SK-N-SH treated with all-trans-retinoic acid at 6 μM for 48 hours (cell line): ENCODE data around the gene RBM34.

Source experiments
- ARNTL ChIP-seq: fragments of 450-650 bp; formaldehyde crosslinking; IDR thresholded peaks from 2 replicates; pipeline ENCODE4 v1.5.0; 2020; ENCODE audit warnings: low read depth, mild to moderate bottlenecking, moderate library complexity, borderline replicate concordance
- CSDC2 ChIP-seq: fragments of 250-450 bp; sonication (Bioruptor Pico); IDR thresholded peaks from 2 replicates; pipeline ENCODE4 v1.5.0; 2020; ENCODE audit warnings: mild to moderate bottlenecking, moderate library complexity
- ESRRG ChIP-seq: fragments of 250-450 bp; sonication (Bioruptor Pico); IDR thresholded peaks from 2 replicates; pipeline ENCODE4 v1.6.1; 2021; ENCODE audit warnings: mild to moderate bottlenecking
- OSR1 ChIP-seq: fragments of 250-450 bp; sonication (Bioruptor Pico); IDR thresholded peaks from 2 replicates; pipeline ENCODE4 v1.8.0; 2022; ENCODE audit warnings: moderate library complexity, mild to moderate bottlenecking, inconsistent platforms
- POU6F1 ChIP-seq: fragments of 250-450 bp; sonication (Bioruptor Pico); IDR thresholded peaks from 2 replicates; pipeline ENCODE4 v1.8.0; 2021; ENCODE audit warnings: low read depth, mild to moderate bottlenecking, moderate library complexity, borderline replicate concordance
- PPARA ChIP-seq: fragments of 250-450 bp; sonication (Bioruptor Pico); IDR thresholded peaks from 2 replicates; pipeline ENCODE4 v1.5.0; 2020; ENCODE audit warnings: mild to moderate bottlenecking, borderline replicate concordance
- SNAI2 ChIP-seq: fragments of 250-450 bp; sonication (Bioruptor Pico); IDR thresholded peaks from 2 replicates; pipeline ENCODE4 v1.5.0; 2020; ENCODE audit warnings: mild to moderate bottlenecking, moderate library complexity
- ZFP30 ChIP-seq: fragments of 450-650 bp; formaldehyde crosslinking; IDR thresholded peaks from 2 replicates; pipeline ENCODE4 v1.5.0; 2022; ENCODE audit warnings: mild to moderate bottlenecking, moderate library complexity
- ZNF565 ChIP-seq: fragments of 450-650 bp; formaldehyde crosslinking; conservative IDR thresholded peaks from 2 replicates; pipeline ENCODE4 v1.5.0; 2020; ENCODE audit warnings: low read depth, mild to moderate bottlenecking, moderate library complexity
- ZNF8 ChIP-seq: fragments of 450-650 bp; formaldehyde crosslinking; IDR thresholded peaks from 2 replicates; pipeline ENCODE4 v1.5.0; 2020; ENCODE audit warnings: mild to moderate bottlenecking, moderate library complexity
- TF ChIP-seq, protein P1 (sequence below): fragments of 250-450 bp; sonication (Bioruptor Pico); IDR thresholded peaks from 2 replicates; pipeline ENCODE4 v1.5.1; 2020; ENCODE audit warnings: low read depth, mild to moderate bottlenecking, moderate library complexity

DNA sequence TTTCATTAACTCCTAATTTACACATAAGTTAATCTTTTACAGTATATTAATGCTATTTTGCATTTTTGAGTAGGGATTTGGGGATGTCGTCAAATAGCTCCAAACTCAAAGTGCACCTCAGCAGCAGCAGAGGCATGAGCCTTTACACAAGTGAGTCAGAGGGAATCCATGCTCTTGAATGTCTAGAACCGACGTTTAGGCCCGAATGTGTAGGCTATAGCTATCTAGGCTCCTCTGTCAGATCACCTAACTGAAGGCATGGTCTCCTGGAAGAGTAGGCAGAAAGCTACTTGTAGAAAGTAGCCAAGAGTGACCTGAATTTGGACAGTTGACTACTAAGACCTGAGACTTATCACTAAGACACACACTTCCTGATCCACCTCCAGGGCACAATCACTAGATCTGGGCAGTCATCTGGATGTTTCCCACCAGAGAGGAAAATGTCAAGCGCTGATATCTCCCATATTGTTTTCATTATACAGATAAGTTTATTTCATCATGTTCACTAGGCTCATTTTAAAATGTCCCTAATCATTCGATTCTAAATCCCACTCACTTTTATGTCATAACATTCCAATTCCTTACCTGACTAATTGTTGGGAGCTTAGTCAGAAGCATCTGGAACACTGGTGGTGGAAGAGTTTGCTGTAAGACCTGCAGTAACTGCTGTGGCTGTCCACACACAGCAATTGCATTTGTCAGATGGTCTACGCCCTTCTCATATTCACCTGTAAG is 47.7 kb downstream of the RBM34 start:
- no peak for TF ChIP-seq POU6F1 (CRISPR knock-in tag)
- no peak for TF ChIP-seq ZNF8
- TF ChIP-seq, protein P1, sequence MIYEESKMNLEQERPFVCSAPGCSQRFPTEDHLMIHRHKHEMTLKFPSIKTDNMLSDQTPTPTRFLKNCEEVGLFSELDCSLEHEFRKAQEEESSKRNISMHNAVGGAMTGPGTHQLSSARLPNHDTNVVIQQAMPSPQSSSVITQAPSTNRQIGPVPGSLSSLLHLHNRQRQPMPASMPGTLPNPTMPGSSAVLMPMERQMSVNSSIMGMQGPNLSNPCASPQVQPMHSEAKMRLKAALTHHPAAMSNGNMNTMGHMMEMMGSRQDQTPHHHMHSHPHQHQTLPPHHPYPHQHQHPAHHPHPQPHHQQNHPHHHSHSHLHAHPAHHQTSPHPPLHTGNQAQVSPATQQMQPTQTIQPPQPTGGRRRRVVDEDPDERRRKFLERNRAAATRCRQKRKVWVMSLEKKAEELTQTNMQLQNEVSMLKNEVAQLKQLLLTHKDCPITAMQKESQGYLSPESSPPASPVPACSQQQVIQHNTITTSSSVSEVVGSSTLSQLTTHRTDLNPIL (CRISPR knock-in tag) = no peak
- no peak for TF ChIP-seq ARNTL (CRISPR knock-in tag)
- TF ChIP-seq SNAI2 (CRISPR knock-in tag) = no peak
- no peak for TF ChIP-seq ZNF565
- TF ChIP-seq CSDC2 (CRISPR knock-in tag) = no peak
- TF ChIP-seq ESRRG (CRISPR knock-in tag) = no peak
- TF ChIP-seq OSR1 (CRISPR knock-in tag) = no peak
- no peak for TF ChIP-seq ZFP30 (CRISPR knock-in tag)
- no peak for TF ChIP-seq PPARA (CRISPR knock-in tag)
